Mucosa of descending colon (tissue), 3 donors: ENCODE data around the gene SOCS3. TPM values are rescaled to one million over a fixed set of nuclear protein-coding genes. Genes with fewer than 3 reads are reported as not detected.

Experiments used
- ATAC-seq: fragments of 200-7000 bp; cut with Tn5 transposase; one replicate; pipeline ENCODE4 v1.9.1; 2020; ENCODE audit warnings: mild to moderate bottlenecking, moderate library complexity
- DNase-seq, 3 donors: peaks; one replicate each; pipeline ENCODE4 v3.0.0-alpha.2; 2020
- H3K36me3 ChIP-seq: fragments of 200-600 bp; one replicate; pipeline ENCODE4 v1.8.0; 2021; ENCODE audit warnings: low read depth, mild to moderate bottlenecking
- H3K4me1 ChIP-seq: fragments of 200-600 bp; one replicate; pipeline ENCODE4 v1.8.0; 2021; ENCODE audit warnings: low read depth, mild to moderate bottlenecking
- H3K4me3 ChIP-seq: fragments of 200-600 bp; one replicate; pipeline ENCODE4 v1.8.0; 2021; ENCODE audit warnings: mild to moderate bottlenecking
- H3K9me3 ChIP-seq: fragments of 200-600 bp; one replicate; pipeline ENCODE4 v1.8.0; 2021; ENCODE audit warnings: mild to moderate bottlenecking
- CTCF ChIP-seq: fragments of 200-600 bp; IDR thresholded peaks from one replicate; pipeline ENCODE4 v1.8.0; 2022; ENCODE audit warnings: antibody characterized with exemption, mild to moderate bottlenecking
- intact Hi-C, 2 donors: fragments of 100-400 bp; cut with DNase I in 1 of 2; cut with micrococcal nuclease in 1 of 2; formaldehyde crosslinking; loops; one replicate each; pipeline versions ENCODE4 v1.11.0 to v1.11.1; 2022; cut with DNase I, micrococcal nuclease
- total RNA-seq, 3 donors: library from RNA; stranded (reverse); fragmentation: NEBNext Ultra II Directional in 2 of 3; extraction: Animal tissue kit (Norgen Biotek cat#: 25700) in 2 of 3; gene quantifications; one replicate each; pipeline versions ENCODE4 v1.2.1 to v1.2.4, GENCODE V29; 2021 to 2023
- donor health status: DM: no; HTN: no; CAD: no; lungs with moderate emphysema.
- donor health status: DM: no; HTN: no; CAD: no.
- donor health status: DM: no; HTN: yes; CAD: no.

Gene SOCS3
- total RNA-seq, 3 donors from 2014 or later = 21.9 to 41.3 (median 23.2) TPM

- intact Hi-C loops = no loop called here
- Histone ChIP-seq H3K4me3 (no peak overlapping the region), H3K36me3 (no peaks in the 10 kb centered on the region), H3K9me3 (no peaks in the 10 kb centered on the region), H3K4me1 (peaks cover 5% of the 10 kb centered on the region)
- ATAC-seq = peak; percentile 39
- no peak for TF ChIP-seq CTCF
- no peak for DNase-seq
Observed at GRCh38 chr17:78394209-78394608, 34.3 kb upstream of the SOCS3 start.

- H3K36me3 ChIP-seq = no peaks in the 10 kb centered on the region
- TF ChIP-seq CTCF = no peak
- peaks cover 5% of the 10 kb centered on the region for H3K4me1 ChIP-seq
Observed at GRCh38 chr17:78393575-78393974, 33.7 kb upstream of the SOCS3 start.

GRCh38 chr17:78392295-78392694 is 32.4 kb upstream of the SOCS3 start:
- TF ChIP-seq CTCF = no peak
- intact Hi-C loops = no loop called here
- Histone ChIP-seq H3K9me3 (no peaks in the 10 kb centered on the region), H3K4me3 (no peak overlapping the region), H3K36me3 (no peaks in the 10 kb centered on the region), H3K4me1 (peaks cover 5% of the 10 kb centered on the region)
- no peak for ATAC-seq
- no peak for DNase-seq

More at GRCh38 chr17:78393575-78393974, 33.7 kb upstream of the SOCS3 start:
- no peak for ATAC-seq
- intact Hi-C loops = no loop called here
- H3K4me3 ChIP-seq = no peak overlapping the region
- no peak for DNase-seq
- H3K9me3 ChIP-seq = no peaks in the 10 kb centered on the region

- no peak for DNase-seq
- no peaks in the 10 kb centered on the region for H3K9me3 ChIP-seq
- H3K4me3 ChIP-seq = no peak overlapping the region
- intact Hi-C loops = no loop called here
- peaks cover 5% of the 10 kb centered on the region for H3K4me1 ChIP-seq
- no peaks in the 10 kb centered on the region for H3K36me3 ChIP-seq
- TF ChIP-seq CTCF = no peak
- no peak for ATAC-seq
Observed at GRCh38 chr17:78391843-78392242, 32.0 kb upstream of the SOCS3 start.

GRCh38 chr17:78391051-78391431 is 31.2 kb upstream of the SOCS3 start:
- Histone ChIP-seq H3K36me3 (no peaks in the 10 kb centered on the region), H3K4me3 (no peak overlapping the region), H3K4me1 (peaks cover 11% of the 10 kb centered on the region), H3K9me3 (no peaks in the 10 kb centered on the region)
- TF ChIP-seq CTCF = no peak
- DNase-seq (no peak), ATAC-seq (no peak)
- intact Hi-C loops = no loop called here
